OCI-LY7 (cell line): ENCODE measurements around the gene SLC25A26. TPM values are rescaled to one million over a fixed set of nuclear protein-coding genes. Genes with fewer than 3 reads are reported as not detected.
A peak's percentile ranks its signal among the peaks of the same experiment; 100 is the strongest.

Source experiments
- BruUV-seq: library from RNA; stranded (reverse); fragments of 400-500 nt; replicated peaks from 2 replicates; lab custom pipeline; 2021; lab: Mats Ljungman, UMichigan
- CTCF ChIA-PET: fragments of 300-600 bp; sonication (Branson Sonifier 250); formaldehyde crosslinking; loops from one replicate; lab custom pipeline; 2022; ENCODE audit warnings: antibody characterized with exemption; ENCODE audit not compliant: unreplicated experiment; lab: Charles Lee
- POLR2A ChIA-PET: fragments of 300-600 bp; sonication (Branson Sonifier 250); formaldehyde crosslinking; loops from one replicate; lab custom pipeline; 2022; ENCODE audit warnings: antibody characterized with exemption; lab: Charles Lee
- DNase-seq: peaks from one replicate; pipeline ENCODE4 v3.0.0-alpha.2; 2015; ENCODE audit warnings: low spot score
- H2AFZ ChIP-seq: fragments of 200-600 bp; sonication (generic), shearing (Covaris generic); 2 replicates; pipeline ENCODE4 v1.6.1; 2014; ENCODE audit warnings: mild to moderate bottlenecking, antibody characterized with exemption, low read length, moderate library complexity
- H3K27ac ChIP-seq: fragments of 200-600 bp; sonication (generic); 2 replicates; pipeline ENCODE4 v1.5.1; 2014; ENCODE audit warnings: mixed run types, low read depth, mild to moderate bottlenecking, moderate library complexity, low read length, inconsistent platforms; ENCODE audit not compliant: poor library complexity, severe bottlenecking
- H3K36me3 ChIP-seq: fragments of 200-600 bp; sonication (generic); 2 replicates; pipeline ENCODE4 v1.6.1; 2014; ENCODE audit warnings: mild to moderate bottlenecking, antibody characterized with exemption, low read length, moderate library complexity, mixed read lengths; ENCODE audit not compliant: insufficient read depth
- H3K4me1 ChIP-seq: fragments of 200-600 bp; sonication (generic); 2 replicates; pipeline ENCODE4 v1.5.1; 2014; ENCODE audit warnings: mild to moderate bottlenecking, low read length; ENCODE audit not compliant: insufficient read depth, poor library complexity, severe bottlenecking
- H3K4me2 ChIP-seq: fragments of 200-600 bp; sonication (generic); 2 replicates; pipeline ENCODE4 v1.6.1; 2014; ENCODE audit warnings: mild to moderate bottlenecking, low read length
- H3K4me3 ChIP-seq: fragments of 200-600 bp; sonication (generic); 2 replicates; pipeline ENCODE4 v1.5.1; 2014; ENCODE audit warnings: mild to moderate bottlenecking, low read depth, low read length; ENCODE audit not compliant: poor library complexity, severe bottlenecking
- H3K79me2 ChIP-seq: fragments of 200-600 bp; sonication (generic); 2 replicates; pipeline ENCODE4 v1.6.1; 2016; ENCODE audit warnings: low read depth, mild to moderate bottlenecking, low read length, moderate library complexity, mixed read lengths; ENCODE audit not compliant: insufficient read depth
- H3K9me2 ChIP-seq: fragments of 200-600 bp; sonication (generic); 2 replicates; pipeline ENCODE4 v1.6.1; 2016; ENCODE audit warnings: mild to moderate bottlenecking, low read length, mixed read lengths; ENCODE audit not compliant: insufficient read depth
- H3K9me3 ChIP-seq: fragments of 200-600 bp; sonication (generic); 2 replicates; pipeline ENCODE4 v1.6.1; 2014; ENCODE audit warnings: mild to moderate bottlenecking, mixed run types, low read length, mixed read lengths
- H4K20me1 ChIP-seq: fragments of 200-600 bp; sonication (generic); 2 replicates; pipeline ENCODE4 v1.6.1; 2014; ENCODE audit warnings: mild to moderate bottlenecking, antibody characterized with exemption, low read length, moderate library complexity, mixed read lengths; ENCODE audit not compliant: insufficient read depth
- EZH2phosphoT487 ChIP-seq: fragments of 200-600 bp; sonication (generic); IDR thresholded peaks from 2 replicates; pipeline ENCODE4 v1.6.1; 2018; ENCODE audit warnings: low read depth, borderline replicate concordance, mild to moderate bottlenecking, mixed run types, antibody characterized with exemption, low read length, moderate library complexity, mixed read lengths
- intact Hi-C: fragments of 100-400 bp; cut with micrococcal nuclease; formaldehyde crosslinking; loops from one replicate; pipeline ENCODE4 v1.10.0; 2022; ENCODE audit not compliant: unreplicated experiment
- total RNA-seq, 2 experiments: library from RNA; depleted of rRNA in 1 of 2; stranded (reverse); fragments of >200 nt in 1 of 2; shearing (Covaris generic) in 1 of 2; gene quantifications; 2 replicates each; pipeline ENCODE4 v1.2.3, GENCODE V29; 2014 to 2022
- TF ChIP-seq, protein P1 (sequence below): fragments of 200-600 bp; sonication (generic); conservative IDR thresholded peaks from 2 replicates; pipeline ENCODE4 v1.5.1; 2014; ENCODE audit warnings: mild to moderate bottlenecking, antibody characterized with exemption, low read length, moderate library complexity, mixed read lengths

The SLC25A26 gene
- total RNA-seq, 2 experiments from 2014 or later, result 9.8 to 14.2 TPM

DNA sequence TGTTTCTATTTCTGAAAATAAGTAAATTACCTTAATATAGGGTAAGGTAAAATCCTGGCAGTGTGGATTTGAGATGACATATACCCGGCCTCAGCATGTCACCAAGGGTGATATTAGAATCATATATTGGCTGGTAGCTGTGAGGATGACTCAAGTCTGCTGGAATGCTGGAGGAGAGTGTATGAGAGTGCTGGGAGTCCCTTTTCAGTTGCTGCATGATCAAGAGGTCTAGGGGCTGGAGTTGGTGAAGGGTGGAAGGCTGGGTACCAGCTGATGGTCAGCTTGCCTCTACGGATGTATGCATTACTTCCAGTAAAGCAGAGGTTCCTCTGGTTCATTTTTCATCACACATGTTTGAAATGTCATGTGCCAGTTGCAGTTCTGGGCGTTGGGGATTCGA is 40.6 kb downstream of the SLC25A26 start:
- Histone ChIP-seq H3K9me2 (no peaks in the 10 kb centered on the region), H3K36me3 (no peaks in the 10 kb centered on the region; the same call in 1 of the 2 replicates), H4K20me1 (no peaks in the 10 kb centered on the region), H3K79me2 (no peaks in the 10 kb centered on the region), H3K4me1 (peaks cover 7% of the 10 kb centered on the region), H3K4me2 (no peak overlapping the region), H3K9me3 (no peaks in the 10 kb centered on the region), H2AFZ (no peak overlapping the region), H3K27ac (no peak overlapping the region), H3K4me3 (no peak overlapping the region)
- intact Hi-C loops, result no loop called here
- ChIA-PET CTCF (no interaction called here), POLR2A (no interaction called here)
- BruUV-seq, result no TSS peak
- TF ChIP-seq, protein P1, sequence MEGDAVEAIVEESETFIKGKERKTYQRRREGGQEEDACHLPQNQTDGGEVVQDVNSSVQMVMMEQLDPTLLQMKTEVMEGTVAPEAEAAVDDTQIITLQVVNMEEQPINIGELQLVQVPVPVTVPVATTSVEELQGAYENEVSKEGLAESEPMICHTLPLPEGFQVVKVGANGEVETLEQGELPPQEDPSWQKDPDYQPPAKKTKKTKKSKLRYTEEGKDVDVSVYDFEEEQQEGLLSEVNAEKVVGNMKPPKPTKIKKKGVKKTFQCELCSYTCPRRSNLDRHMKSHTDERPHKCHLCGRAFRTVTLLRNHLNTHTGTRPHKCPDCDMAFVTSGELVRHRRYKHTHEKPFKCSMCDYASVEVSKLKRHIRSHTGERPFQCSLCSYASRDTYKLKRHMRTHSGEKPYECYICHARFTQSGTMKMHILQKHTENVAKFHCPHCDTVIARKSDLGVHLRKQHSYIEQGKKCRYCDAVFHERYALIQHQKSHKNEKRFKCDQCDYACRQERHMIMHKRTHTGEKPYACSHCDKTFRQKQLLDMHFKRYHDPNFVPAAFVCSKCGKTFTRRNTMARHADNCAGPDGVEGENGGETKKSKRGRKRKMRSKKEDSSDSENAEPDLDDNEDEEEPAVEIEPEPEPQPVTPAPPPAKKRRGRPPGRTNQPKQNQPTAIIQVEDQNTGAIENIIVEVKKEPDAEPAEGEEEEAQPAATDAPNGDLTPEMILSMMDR, result no peak
- no peak for TF ChIP-seq EZH2phosphoT487
- no peak for DNase-seq

DNA sequence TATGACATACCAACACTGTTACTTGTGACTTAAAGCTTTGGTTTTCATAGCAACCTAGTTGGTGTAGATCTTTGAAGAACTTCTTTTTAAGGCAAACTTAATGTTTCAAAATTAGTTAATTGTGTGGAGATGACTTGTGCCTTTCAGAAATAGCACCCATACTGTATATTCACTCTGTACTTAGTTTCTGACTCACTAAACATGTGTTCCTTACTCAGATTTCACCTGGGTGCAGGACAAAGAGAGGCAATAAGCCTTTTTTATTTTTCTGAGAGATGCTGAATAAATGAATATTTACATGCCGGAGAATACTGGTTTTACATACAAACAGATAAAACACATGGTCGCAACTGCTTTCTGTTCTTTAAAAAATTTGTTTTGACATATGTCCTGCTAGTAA is 44.8 kb downstream of the SLC25A26 start:
- POLR2A ChIA-PET, result no interaction called here
- Histone ChIP-seq H3K9me3 (0 out of 2 replicates have a peak, but pooled peaks cover 9% of the 10 kb centered on the region), H3K4me3 (no peak overlapping the region), H3K4me1 (peaks cover 15% of the 10 kb centered on the region), H3K79me2 (no peaks in the 10 kb centered on the region), H3K9me2 (no peaks in the 10 kb centered on the region), H3K36me3 (peaks cover 12% of the 10 kb centered on the region), H3K27ac (no peak overlapping the region), H4K20me1 (no peaks in the 10 kb centered on the region), H3K4me2 (no peak overlapping the region), H2AFZ (no peak overlapping the region)
- CTCF ChIA-PET, result no interaction called here
- no peak for DNase-seq
- TF ChIP-seq, protein P1, result no peak
- TF ChIP-seq EZH2phosphoT487, result no peak
- BruUV-seq, result no TSS peak
- intact Hi-C loops, result no loop called here

DNA sequence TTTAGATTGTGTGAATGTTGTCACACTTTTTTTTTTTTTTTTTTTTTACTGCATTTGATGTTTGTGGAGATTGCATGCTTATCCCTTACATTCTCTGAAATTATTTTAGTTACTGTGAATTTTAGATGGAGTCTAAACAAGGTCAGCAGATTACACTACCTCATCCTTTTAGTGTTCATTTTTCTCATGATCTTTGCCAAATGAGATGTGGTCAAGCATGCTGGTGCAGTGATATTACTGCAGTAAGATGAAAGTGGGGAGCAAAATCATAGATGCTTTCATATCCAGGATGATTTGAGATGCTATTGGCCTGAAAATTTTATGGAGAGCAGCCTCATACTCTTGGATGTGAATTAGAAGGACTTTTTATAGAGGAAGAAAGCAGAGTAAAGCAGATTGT is 45.8 kb downstream of the SLC25A26 start:
- CTCF ChIA-PET, result no interaction called here
- peak overlapping the region; percentile 35; the same call in 1 of the 2 replicates for H2AFZ ChIP-seq

More for the DNA sequence above, 45.8 kb downstream of the SLC25A26 start:
- Histone ChIP-seq H3K27ac (peak overlapping the region; percentile 69), H3K36me3 (peaks cover 12% of the 10 kb centered on the region), H3K4me2 (peak overlapping the region; percentile 37), H3K79me2 (no peaks in the 10 kb centered on the region), H3K9me3 (0 out of 2 replicates have a peak, but pooled peaks cover 9% of the 10 kb centered on the region), H4K20me1 (no peaks in the 10 kb centered on the region), H3K4me3 (no peak overlapping the region), H3K9me2 (no peaks in the 10 kb centered on the region), H3K4me1 (peaks cover 15% of the 10 kb centered on the region)
- no peak for DNase-seq
- intact Hi-C loops, result no loop called here
- POLR2A ChIA-PET, result interaction anchor here (0.7 to 1.2 kb wide), 2 partner anchors 13 to 15 kb away, joined by 3 to 4 read pairs; no protein-coding TSS in a partner anchor
- BruUV-seq, result no TSS peak
- TF ChIP-seq, protein P1, result no peak
- no peak for TF ChIP-seq EZH2phosphoT487
